DOHH2 (cell line): Measurements from ENCODE around the gene EHMT1.

Experiments used
- H3F3A ChIP-seq: fragments of 200-600 bp; sonication (generic), shearing (Covaris generic); 2 replicates; pipeline ENCODE4 v1.6.0; 2016; ENCODE audit warnings: antibody characterized with exemption, mild to moderate bottlenecking; ENCODE audit not compliant: control insufficient read depth, insufficient read depth
- H3K27ac ChIP-seq: fragments of 200-600 bp; sonication (generic); 2 replicates; pipeline ENCODE4 v1.5.1; 2014; ENCODE audit warnings: low read depth, mild to moderate bottlenecking, low read length, moderate library complexity
- H3K27me3 ChIP-seq: fragments of 200-600 bp; sonication (generic); 2 replicates; pipeline ENCODE4 v1.6.1; 2014; ENCODE audit warnings: mild to moderate bottlenecking, low read length, mixed read lengths; ENCODE audit not compliant: control insufficient read depth
- H3K36me3 ChIP-seq: fragments of 200-600 bp; sonication (generic); 2 replicates; pipeline ENCODE4 v1.6.1; 2014; ENCODE audit warnings: mild to moderate bottlenecking, low read length, moderate library complexity, mixed read lengths; ENCODE audit not compliant: control insufficient read depth
- H3K4me1 ChIP-seq: fragments of 200-600 bp; sonication (generic); 2 replicates; pipeline ENCODE4 v1.6.1; 2014; ENCODE audit warnings: mild to moderate bottlenecking, low read length, mixed read lengths; ENCODE audit not compliant: control insufficient read depth
- H3K4me2 ChIP-seq: fragments of 200-600 bp; sonication (generic); 2 replicates; pipeline ENCODE4 v1.6.0; 2014; ENCODE audit warnings: mild to moderate bottlenecking, low read length, moderate library complexity
- H3K4me3 ChIP-seq: fragments of 200-600 bp; sonication (generic); 2 replicates; pipeline ENCODE4 v1.5.1; 2014; ENCODE audit warnings: mild to moderate bottlenecking, low read length, mixed read lengths
- H3K79me2 ChIP-seq: fragments of 200-600 bp; sonication (generic); 2 replicates; pipeline ENCODE4 v1.6.1; 2014; ENCODE audit warnings: mild to moderate bottlenecking, low read length, mixed read lengths; ENCODE audit not compliant: control insufficient read depth
- H3K9me2 ChIP-seq: fragments of 200-600 bp; sonication (generic); replicated peaks from 2 replicates; pipeline ENCODE4 v1.6.1; 2014; ENCODE audit warnings: mild to moderate bottlenecking, low read length, mixed read lengths; ENCODE audit not compliant: control insufficient read depth
- H3K9me3 ChIP-seq: fragments of 200-600 bp; sonication (generic); 2 replicates; pipeline ENCODE4 v1.6.1; 2014; ENCODE audit warnings: antibody characterized with exemption, low read length, mixed read lengths; ENCODE audit not compliant: control insufficient read depth, insufficient read depth
- H4K20me1 ChIP-seq: fragments of 200-600 bp; sonication (generic); 2 replicates; pipeline ENCODE4 v1.6.0; 2014; ENCODE audit warnings: low read depth, mild to moderate bottlenecking, antibody characterized with exemption, low read length, moderate library complexity; ENCODE audit not compliant: control insufficient read depth, insufficient read depth
- EZH2phosphoT487 ChIP-seq: fragments of 200-600 bp; sonication (generic); IDR thresholded peaks from 2 replicates; pipeline ENCODE4 v1.6.1; 2017; ENCODE audit warnings: borderline replicate concordance, mild to moderate bottlenecking, antibody characterized with exemption, low read length, moderate library complexity, mixed read lengths
- TF ChIP-seq, protein P1 (sequence below): fragments of 200-600 bp; sonication (generic); IDR thresholded peaks from one replicate; pipeline ENCODE4 v1.5.1; 2014; ENCODE audit warnings: antibody characterized with exemption, mild to moderate bottlenecking, low read depth, low read length; ENCODE audit not compliant: poor library complexity, severe bottlenecking

The EHMT1 gene

DNA sequence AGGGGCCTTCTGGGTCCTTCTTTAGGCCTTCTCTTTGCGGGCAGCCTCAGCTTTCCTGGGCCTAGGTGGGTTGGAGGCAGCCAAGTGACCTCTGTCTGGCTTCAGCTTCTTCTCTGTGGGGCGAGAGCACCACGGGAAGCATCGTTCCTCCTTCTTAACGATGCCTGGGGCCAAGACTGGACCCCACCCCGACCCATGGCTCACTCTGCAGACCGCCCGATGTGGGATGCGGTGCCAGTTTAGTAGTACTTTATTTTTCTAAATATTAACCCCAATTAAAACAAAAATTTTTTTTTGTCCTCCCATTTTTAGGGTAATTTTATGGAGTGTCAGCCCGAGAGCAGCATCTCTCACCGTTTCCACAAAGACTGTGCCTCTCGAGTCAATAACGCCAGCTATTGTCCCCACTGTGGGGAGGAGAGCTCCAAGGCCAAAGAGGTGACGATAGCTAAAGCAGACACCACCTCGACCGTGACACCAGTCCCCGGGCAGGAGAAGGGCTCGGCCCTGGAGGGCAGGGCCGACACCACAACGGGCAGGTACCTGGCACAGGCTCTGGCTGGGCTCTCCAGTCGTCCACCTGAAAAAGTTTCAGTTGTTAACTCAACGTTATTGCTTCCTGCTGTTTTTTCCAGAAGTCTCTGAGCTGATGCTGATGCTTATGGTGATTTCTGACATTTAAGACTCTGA lies 157.6 kb downstream of the EHMT1 start:
- Histone ChIP-seq H3F3A (no peaks in the 10 kb centered on the region), H3K4me3 (no peak overlapping the region), H3K36me3 (peaks cover 90% of the 10 kb centered on the region), H4K20me1 (no peaks in the 10 kb centered on the region), H3K27ac (no peak overlapping the region), H3K9me2 (no peaks in the 10 kb centered on the region), H3K9me3 (no peaks in the 10 kb centered on the region), H3K4me2 (no peak overlapping the region), H3K27me3 (no peaks in the 10 kb centered on the region), H3K79me2 (peaks cover 22% of the 10 kb centered on the region), H3K4me1 (no peaks in the 10 kb centered on the region)
- TF ChIP-seq EZH2phosphoT487 = no peak
- TF ChIP-seq, protein P1, sequence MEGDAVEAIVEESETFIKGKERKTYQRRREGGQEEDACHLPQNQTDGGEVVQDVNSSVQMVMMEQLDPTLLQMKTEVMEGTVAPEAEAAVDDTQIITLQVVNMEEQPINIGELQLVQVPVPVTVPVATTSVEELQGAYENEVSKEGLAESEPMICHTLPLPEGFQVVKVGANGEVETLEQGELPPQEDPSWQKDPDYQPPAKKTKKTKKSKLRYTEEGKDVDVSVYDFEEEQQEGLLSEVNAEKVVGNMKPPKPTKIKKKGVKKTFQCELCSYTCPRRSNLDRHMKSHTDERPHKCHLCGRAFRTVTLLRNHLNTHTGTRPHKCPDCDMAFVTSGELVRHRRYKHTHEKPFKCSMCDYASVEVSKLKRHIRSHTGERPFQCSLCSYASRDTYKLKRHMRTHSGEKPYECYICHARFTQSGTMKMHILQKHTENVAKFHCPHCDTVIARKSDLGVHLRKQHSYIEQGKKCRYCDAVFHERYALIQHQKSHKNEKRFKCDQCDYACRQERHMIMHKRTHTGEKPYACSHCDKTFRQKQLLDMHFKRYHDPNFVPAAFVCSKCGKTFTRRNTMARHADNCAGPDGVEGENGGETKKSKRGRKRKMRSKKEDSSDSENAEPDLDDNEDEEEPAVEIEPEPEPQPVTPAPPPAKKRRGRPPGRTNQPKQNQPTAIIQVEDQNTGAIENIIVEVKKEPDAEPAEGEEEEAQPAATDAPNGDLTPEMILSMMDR = no peak

GRCh38 chr9:137777761-137778160 lies 159.0 kb downstream of the EHMT1 start:
- Histone ChIP-seq H3K9me3 (no peaks in the 10 kb centered on the region), H3K79me2 (peaks cover 17% of the 10 kb centered on the region), H3K4me2 (no peak overlapping the region), H3K27ac (no peak overlapping the region), H3K27me3 (no peaks in the 10 kb centered on the region), H3K4me1 (no peaks in the 10 kb centered on the region), H3K4me3 (no peak overlapping the region), H4K20me1 (no peaks in the 10 kb centered on the region), H3K36me3 (peaks cover 92% of the 10 kb centered on the region), H3K9me2 (no peaks in the 10 kb centered on the region), H3F3A (no peaks in the 10 kb centered on the region)
- TF ChIP-seq, protein P1 = no peak
- no peak for TF ChIP-seq EZH2phosphoT487

GRCh38 chr9:137778336-137778735 lies 159.5 kb downstream of the EHMT1 start:
- no peaks in the 10 kb centered on the region for H3K9me3 ChIP-seq
- H3K27me3 ChIP-seq = no peaks in the 10 kb centered on the region
- no peaks in the 10 kb centered on the region; the same call in 1 of the 2 replicates for H4K20me1 ChIP-seq
- peaks cover 92% of the 10 kb centered on the region for H3K36me3 ChIP-seq
- H3K4me2 ChIP-seq = no peak overlapping the region
- H3K27ac ChIP-seq = no peak overlapping the region
- no peaks in the 10 kb centered on the region for H3K4me1 ChIP-seq
- H3K4me3 ChIP-seq = no peak overlapping the region
- H3F3A ChIP-seq = no peaks in the 10 kb centered on the region
- H3K79me2 ChIP-seq = peaks cover 17% of the 10 kb centered on the region
- no peaks in the 10 kb centered on the region for H3K9me2 ChIP-seq
- TF ChIP-seq, protein P1 = no peak
- TF ChIP-seq EZH2phosphoT487 = no peak
